Nephron progenitor cell (in vitro differentiated cells): Measurements from ENCODE around the gene CDC123.
"Not testable (repeated sequence)": the region's sequence is repeated elsewhere in the genome, so short reads cannot be mapped to it uniquely, and the experiment has no call there.

Experiments used
- DNase-seq: peaks from one replicate; pipeline ENCODE4 v3.0.0; 2021
- H3K27ac Mint-ChIP-seq: 2 replicates; pipeline ENCODE4 v1.8.0; 2021; ENCODE audit warnings: mild to moderate bottlenecking, moderate library complexity, mixed read lengths
- H3K27me3 Mint-ChIP-seq: 2 replicates; pipeline ENCODE4 v1.8.0; 2021; ENCODE audit warnings: mild to moderate bottlenecking, low read depth, mixed read lengths; ENCODE audit not compliant: poor library complexity
- H3K36me3 Mint-ChIP-seq: 2 replicates; pipeline ENCODE4 v1.8.0; 2021; ENCODE audit warnings: low read depth, mixed read lengths
- H3K4me1 Mint-ChIP-seq: 2 replicates; pipeline ENCODE4 v1.8.0; 2021; ENCODE audit warnings: mixed read lengths
- H3K4me3 Mint-ChIP-seq: 2 replicates; pipeline ENCODE4 v1.8.0; 2021; ENCODE audit warnings: mild to moderate bottlenecking, moderate library complexity, mixed read lengths
- H3K9me3 Mint-ChIP-seq: 2 replicates; pipeline ENCODE4 v1.8.0; 2021; ENCODE audit warnings: mild to moderate bottlenecking, moderate library complexity, mixed read lengths
- CTCF ChIP-seq: fragments of 200-600 bp; sonication (generic); IDR thresholded peaks from 2 replicates; pipeline ENCODE4 v1.5.0; 2021; ENCODE audit warnings: antibody characterized with exemption

CDC123 gene

GRCh38 chr10:12279281-12279680 is 83.3 kb downstream of the CDC123 start:
- Mint-ChIP-seq H3K27ac (no peak overlapping the region), H3K4me3 (no peak overlapping the region), H3K27me3 (peaks cover 3% of the 10 kb centered on the region), H3K4me1 (no peaks in the 10 kb centered on the region), H3K9me3 (peaks cover 6% of the 10 kb centered on the region), H3K36me3 (no peaks in the 10 kb centered on the region)
- no peak for DNase-seq
- TF ChIP-seq CTCF: no peak

GRCh38 chr10:12287772-12288171 is 91.8 kb downstream of the CDC123 start:
- no peak for DNase-seq
- Mint-ChIP-seq H3K27me3 (no peaks in the 10 kb centered on the region), H3K27ac (no peak overlapping the region), H3K9me3 (peaks cover 6% of the 10 kb centered on the region), H3K36me3 (no peaks in the 10 kb centered on the region), H3K4me3 (no peak overlapping the region), H3K4me1 (no peaks in the 10 kb centered on the region)
- no peak for TF ChIP-seq CTCF

- H3K4me1 Mint-ChIP-seq, H3K27me3 Mint-ChIP-seq, H3K36me3 Mint-ChIP-seq, H3K27ac Mint-ChIP-seq, H3K9me3 Mint-ChIP-seq, DNase-seq, H3K4me3 Mint-ChIP-seq: not testable (repeated sequence)
Observed at GRCh38 chr10:12297784-12298183, 101.8 kb downstream of the CDC123 start.

GRCh38 chr10:12299222-12299965 is 103.4 kb downstream of the CDC123 start:
- DNase-seq: no peak
- H3K36me3 Mint-ChIP-seq: no peaks in the 10 kb centered on the region
- H3K4me3 Mint-ChIP-seq: no peak overlapping the region
- no peaks in the 10 kb centered on the region for H3K9me3 Mint-ChIP-seq
- H3K4me1 Mint-ChIP-seq: no peaks in the 10 kb centered on the region
- TF ChIP-seq CTCF: no peak
- H3K27me3 Mint-ChIP-seq: peaks cover 6% of the 10 kb centered on the region
- no peak overlapping the region for H3K27ac Mint-ChIP-seq
